HG03039 (cell line): ENCODE data around the gene ATP9B.
A peak's percentile ranks its signal among the peaks of the same experiment; 100 is the strongest.

Source experiments
- ATAC-seq: cut with Tn5 transposase; IDR thresholded peaks from one replicate; pipeline ENCODE4 v1.9.1; 2021; ENCODE audit warnings: mild to moderate bottlenecking, moderate library complexity; ENCODE audit not compliant: unreplicated experiment

The ATP9B gene

DNA sequence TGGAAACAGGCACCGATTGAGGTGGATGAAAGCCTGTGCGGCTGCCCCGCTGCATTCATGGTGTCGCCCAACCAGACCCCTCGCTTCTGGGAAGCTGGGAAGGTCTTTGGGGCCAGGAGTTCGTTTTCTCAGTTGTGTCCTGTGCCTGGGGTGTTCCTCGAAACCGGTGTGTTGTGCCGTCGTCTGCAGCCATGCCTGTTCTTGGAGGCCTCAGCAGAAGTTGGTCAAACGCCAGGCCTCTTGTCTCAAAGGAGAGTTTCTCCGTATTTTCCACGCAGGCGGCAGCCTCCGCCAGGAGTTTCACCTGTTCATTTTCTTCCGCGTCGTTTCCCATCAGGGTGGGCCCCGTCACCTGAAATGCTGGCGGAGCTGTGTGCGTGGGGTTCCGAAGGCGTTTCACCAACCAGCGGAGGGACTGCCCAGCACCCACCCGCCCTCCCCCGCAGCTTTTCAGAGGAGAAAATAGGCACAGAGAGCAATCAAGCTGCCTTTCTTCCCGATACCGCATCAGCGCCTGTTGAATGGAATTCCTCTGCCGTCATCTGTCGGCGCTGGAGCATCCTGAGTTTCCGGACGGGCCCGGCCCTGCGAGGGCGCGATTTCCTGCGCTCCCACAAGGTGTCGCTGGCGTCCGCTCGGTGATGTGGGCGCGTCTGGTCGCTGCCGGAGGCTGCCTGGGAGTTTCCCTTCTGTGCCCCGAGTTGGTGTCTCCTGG, 309.5 kb downstream of the ATP9B start:
- peak; percentile 58 for ATAC-seq

DNA sequence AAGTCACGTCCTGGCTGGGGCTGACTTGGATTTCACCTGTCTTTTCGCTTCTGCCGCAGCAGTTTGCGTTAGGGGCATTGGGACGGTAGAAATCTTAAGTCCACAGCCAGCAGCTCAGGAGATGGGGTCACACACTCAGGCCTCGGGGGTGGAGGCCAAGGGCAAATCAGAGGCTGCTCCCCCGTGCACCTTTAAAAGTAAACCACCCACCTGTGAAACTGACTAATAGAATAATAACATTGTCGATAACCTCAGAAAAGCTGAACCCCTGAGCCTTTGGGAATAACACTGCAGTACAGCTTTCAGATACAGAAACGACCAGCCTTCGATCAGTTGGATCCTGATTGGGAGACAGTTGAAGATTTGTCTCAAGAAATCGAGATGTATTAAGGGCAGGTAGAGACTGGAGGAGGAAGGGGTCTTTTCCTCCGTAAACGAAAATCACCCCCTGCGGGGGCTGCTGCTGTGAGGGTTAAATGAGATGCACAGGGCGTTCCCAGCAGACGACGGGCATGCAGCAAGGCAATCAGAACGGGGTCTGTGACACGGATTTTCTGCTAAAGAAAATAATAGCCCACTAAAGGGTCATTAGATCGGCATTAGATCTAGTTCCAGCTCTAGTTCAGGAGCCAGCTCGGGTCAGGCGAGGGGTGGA, 310.2 kb downstream of the ATP9B start:
- no peak for ATAC-seq

DNA sequence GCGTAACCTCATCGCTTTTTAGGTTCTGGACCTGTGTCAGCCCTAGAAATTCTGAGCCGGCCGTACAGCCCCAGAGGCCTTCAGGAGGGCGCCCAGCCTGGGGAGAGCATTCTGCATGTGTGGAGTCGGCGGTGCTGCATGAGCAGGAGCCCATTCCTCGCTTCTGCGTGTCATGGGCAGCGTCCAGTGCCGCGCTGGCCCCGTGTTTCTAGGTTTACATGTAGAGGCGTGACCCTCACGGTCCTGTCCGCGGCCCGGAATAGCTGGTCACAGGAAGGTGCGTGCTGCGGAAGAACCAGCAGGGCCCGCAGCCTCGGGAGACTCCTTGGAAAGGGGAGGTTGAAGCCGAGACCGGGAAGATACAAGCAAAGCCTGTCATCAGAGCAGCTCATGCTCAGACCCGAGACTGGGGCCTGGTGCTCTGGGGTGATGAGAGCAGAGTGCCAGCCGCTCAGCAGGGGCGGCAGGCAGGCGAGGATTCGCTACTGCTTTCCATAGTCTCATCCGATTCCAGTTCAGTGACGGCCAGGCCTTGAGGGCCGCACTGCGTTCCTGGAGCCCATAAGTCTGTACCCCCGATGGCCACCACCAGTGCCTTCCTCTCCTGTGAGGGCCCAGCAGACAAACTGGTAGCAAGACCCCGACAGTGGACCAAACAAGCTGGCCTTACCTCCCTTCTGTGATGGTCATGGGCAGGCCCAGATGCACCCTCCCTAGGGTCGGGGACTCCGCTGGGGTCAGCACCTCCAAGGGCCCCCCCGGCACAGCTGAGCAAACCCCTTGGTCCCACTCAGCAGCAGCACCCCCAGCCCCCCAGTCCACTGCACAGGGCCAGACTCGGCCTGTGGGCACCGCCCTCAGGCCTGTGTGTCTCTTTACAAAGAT, 311.0 kb downstream of the ATP9B start:
- ATAC-seq = no peak

DNA sequence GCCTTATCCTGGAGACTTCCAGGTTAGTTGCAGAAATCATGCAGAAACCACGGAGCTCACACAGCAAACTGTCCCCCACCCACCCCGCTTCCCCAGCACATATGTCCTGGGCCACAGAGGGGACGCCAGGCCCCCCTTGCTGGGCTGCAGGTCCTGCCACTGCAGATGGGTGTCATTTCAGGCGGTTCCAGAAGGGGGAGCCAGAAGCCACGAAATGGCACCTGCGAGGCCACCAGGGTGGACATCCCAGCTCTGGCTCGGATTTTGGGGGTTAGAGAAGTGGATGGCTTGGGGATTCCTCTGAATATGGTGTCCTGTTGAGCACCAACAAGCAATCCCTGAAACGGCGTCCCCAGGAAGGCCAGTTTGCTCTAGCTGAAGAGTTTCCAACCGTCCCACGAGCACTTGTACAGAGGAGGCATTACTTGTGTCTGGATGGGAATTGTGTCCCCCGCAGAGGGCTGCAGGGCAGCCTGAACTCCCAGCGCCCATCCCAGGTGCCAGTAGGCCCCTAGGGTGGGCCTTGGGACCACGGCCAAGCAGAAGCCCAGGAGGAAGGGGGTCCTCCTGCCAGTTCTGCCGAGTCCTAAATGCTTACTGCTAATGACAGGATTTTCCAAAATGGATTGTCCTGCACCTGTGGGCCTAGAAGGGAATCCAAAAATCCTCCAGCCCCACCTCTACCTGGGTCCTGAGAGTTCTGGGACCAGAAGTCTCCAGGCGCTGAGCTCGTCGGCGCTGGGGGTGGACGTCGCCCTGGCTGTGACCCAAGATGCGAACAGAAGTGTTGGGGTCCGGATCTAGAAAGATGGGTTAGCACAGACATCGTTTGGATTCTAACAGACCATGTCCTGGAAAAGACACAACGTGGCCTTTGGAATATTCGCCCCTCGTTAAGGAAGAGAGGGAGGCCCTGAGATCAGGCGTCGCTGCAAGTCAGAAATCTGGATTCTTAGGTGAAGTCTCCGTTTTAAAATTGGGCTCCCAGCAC, 311.9 kb downstream of the ATP9B start:
- no peak for ATAC-seq

DNA sequence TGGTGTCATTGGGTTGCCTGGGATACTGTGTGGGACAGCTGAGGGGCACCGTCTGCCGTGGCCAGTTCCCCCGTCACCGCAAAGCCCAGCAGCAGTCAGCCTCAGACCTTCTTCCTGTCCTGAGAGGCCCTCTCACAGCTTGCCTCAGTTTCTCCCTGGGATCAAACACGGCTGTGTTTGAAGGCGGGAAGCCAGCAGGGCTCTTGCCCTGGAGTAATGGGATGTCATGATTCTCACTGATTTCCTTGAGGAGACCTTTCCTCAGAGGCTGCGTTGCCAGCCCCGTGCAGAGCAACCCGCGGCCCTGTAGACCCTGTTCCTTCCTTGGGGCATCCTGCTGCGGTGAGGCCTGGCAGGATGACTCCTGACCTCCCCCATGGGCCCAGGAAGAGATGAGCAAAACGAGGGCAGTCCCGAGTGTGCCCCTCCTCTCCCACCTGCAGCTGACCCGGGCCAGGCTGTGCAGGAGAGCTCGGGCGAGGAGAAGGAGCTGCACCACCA, 312.7 kb downstream of the ATP9B start:
- no peak for ATAC-seq

DNA sequence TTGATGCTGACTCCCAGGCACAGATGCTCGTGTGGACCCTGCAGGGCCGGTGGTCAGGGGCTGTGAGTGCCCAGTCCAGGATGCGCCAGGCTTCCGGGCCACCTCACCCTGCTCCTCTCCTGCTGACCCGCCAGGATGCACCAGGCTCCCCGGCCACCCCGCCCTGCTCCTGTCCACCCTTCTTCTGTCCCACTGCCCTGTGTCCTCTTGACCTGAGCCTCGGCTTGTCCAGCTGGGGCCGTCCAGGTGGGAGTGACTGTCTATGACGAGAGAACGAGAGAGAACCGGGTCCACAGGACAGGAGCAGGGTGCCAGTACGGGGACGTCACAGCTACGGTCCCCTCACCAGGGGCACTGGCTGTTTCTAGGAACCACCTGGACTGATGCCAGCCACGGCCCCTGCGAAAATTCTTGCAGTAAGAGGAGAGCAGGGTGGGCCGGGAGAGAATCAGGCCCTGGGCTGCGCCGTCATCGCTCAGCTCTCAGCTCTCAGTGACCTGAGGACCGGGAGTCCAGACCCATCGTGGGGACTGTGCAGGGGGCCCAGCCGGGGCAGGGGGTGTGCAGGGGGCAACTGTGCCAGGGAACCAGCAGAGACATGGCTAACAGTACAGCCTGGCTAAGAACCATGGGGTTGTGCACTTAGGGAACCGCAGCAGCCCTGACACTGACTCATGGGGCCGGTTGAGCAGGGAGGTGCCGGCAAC, 313.6 kb downstream of the ATP9B start:
- no peak for ATAC-seq

DNA sequence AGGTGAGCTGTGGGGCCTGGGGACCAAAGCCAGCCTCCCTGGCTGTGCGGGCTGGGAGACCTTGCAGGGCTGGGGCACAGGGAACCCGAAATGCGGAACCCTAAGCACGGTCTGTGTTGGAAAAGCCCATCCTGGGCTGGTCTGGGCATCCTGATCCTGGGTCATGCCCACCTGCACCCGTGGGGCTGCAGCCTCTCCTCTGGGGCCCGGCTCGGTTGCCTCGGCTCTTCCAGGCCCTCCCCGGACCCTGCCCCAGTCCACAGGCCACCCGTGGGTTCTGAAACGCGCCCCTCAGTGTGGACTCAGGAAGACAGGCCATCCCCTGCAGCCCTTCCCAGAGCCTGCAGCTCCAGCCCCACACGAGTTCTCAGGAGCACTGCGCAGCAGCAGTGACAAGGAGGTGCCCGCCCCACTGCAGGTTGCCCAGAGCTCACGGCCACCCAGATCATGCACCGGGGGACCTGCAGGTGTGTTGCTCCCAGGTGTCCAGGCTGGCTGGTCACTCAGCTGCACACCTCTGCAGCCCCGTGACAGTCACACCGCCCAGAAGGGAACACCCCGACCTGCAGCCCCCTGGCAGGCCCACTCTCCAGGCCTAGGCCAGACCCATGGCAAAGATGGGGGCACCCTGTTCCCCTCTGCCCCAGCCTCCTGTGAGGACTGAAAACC, 314.3 kb downstream of the ATP9B start:
- no peak for ATAC-seq

DNA sequence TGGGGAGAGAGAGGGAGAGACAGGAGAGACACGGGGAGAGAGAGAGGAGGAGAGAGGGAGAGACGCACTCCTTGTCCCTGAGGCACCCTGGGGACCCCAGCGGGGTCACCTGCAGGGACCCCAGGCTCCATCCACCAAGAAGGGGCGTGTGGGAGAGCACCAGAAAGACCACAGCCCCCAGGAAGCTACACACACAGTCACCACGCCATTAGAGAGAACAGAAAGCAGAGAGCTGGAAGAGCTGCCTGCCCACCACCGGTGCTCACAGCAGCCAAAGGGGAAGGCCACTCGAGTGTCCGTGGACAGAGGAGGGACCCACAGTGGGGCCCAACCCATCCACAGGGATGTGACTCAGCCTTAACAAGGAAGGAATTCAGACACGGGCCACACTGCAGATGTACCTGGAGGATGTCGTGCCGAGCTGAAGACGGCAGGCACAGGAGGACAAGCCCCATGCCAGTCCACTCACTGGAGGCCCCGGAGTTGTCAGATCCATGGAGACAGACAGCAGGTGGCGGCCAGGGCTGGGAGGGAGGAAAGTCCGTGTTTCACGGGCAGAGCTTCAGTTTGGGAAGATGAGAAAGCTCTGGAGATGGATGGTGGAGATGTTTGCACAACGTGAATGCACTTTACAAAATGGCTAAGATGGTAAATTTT, 315.1 kb downstream of the ATP9B start:
- ATAC-seq = no peak

DNA sequence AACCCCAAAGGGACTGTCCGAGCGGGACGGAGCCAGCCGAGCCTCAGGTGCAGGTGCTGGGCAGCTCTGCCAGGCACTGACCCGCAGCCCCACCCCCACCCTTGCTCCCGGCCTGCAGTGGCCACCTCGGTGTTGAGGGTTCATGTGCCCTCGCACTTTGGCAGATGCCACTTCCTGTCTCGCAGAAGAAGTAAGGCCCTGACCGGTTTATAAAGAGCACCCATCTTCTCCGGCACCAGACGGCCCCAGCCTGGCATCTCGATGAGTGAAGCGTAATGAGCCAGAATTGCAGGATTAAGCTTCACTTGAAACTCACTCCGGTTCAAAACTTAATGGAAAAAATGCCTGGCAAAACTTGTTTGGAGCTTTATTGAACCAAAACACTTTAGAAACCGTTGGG, 315.6 kb downstream of the ATP9B start:
- no peak for ATAC-seq

DNA sequence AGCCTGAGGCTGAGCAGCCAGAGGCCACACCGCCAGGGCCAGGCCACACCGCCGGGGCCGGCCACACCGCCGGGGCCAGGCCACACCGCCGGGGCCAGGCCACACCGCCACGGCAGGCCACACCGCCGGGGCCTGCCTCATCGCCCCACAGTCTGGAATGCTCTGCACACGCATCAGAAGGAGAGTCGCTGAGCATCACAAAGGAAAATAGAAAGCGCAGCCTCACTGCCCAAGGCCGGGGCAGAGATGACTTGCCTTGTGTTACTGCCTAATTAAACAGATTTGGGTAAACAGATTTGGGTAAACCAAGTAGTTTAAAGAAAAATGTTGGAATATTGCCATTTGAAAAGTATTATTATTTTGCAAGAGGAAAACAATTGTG, 316.1 kb downstream of the ATP9B start:
- no peak for ATAC-seq

DNA sequence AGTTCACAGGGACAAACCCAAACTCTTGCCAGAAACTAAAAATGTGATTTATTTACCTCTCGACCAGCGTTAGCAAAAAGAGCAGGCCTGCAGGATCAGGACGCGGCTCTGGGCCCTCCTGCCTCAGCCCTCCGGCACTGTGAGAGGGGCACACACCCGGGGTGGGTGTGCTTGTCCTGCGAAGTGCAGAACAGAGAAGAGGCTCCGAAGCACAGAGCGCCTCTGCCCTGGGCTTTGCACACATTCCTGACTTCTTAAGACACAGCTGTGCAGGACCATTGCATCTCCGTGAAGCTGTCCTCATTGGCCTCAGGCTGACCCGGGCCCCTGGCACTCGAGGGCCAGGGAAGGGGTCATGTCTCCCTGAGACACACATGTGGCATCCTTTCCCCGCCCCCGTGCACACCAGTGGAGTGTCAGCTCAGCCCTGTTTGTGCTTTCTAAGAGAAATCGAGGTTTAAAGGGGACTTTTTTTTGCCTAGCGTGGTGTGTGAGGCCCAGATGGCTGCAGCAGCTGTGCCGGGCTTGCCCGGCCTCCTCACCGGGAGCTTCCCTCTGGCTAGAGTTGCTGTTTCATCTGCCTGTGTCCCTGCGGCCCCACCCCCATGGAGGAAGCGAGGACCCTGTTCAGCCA, 316.6 kb downstream of the ATP9B start:
- ATAC-seq = no peak

DNA sequence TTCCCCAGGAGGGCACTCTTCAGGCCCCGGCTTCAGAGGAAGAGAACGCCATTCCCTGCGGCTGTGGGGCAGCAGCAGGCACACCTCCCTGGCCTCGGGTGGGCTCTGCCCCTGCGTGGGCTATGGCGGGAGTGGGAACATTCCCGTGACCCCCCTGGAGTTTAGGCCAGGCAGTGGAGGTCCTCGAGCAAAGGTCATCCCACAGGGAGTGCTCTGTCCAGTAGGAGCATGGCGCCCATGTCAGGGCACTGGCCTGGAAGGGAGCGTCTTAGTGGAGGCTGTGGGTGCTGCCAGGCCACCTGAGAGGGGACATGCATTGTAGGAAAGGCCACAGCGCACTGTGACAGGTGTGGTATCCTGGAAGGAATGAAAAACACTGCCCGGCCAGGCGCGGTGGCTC, 317.4 kb downstream of the ATP9B start:
- ATAC-seq = no peak

DNA sequence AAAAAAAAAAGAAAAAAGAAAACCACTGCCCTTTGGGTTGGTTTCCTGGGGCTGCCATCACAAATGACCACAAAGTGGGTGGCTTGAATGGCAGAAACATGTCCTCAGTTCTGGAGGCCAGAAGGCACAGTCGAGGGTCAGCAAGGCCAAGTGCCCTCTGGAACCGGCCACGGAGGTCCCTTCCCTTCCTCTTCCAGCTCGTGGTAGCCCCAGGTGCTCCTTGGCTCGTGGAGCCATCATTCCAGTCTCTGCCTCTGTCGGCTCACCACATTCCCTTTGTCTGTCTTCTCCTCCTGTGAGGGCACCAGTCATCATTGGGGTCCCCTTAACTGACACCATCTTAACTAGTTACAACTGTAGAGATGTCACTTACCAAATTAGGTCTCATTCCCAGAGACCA, 318.0 kb downstream of the ATP9B start:
- no peak for ATAC-seq

DNA sequence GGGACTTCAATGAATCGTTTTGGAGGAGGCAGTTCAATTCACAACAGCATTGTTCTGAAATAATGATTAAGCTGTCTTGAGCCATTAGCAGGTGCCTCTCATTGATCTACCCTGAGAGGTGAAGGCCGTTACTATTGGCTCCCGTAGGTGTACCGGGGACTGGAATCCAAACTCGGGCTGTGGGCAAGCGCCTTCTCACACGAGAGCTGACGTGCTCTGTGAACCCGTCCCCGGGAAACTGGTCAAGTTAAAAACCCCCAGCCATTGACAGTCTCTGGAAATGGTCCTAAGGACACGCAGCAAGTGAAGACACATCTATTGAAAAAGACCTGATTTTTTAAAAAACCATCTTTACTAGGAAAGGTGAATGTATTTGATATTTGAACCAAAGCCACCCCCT, 318.4 kb downstream of the ATP9B start:
- ATAC-seq = no peak

DNA sequence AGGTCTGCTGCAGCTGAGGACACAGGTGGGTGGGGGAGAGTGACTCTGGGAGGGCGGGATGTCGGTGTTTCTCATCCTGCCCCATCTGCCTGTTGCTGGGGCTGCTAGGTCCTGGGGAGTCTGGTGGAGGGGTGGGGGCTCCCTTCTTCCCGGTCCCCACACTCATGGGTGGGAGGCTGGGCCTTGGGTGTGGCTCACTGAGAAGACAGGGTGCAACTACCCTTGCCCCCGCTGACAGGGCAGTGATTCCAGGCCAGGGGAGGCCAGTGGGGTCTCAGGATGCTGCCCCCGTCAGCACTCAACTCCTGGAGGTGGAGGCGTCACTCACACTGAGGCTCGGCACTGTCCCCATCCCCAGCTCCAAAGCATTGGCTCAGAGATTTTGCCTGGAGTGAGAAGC, 318.8 kb downstream of the ATP9B start:
- ATAC-seq = no peak

DNA sequence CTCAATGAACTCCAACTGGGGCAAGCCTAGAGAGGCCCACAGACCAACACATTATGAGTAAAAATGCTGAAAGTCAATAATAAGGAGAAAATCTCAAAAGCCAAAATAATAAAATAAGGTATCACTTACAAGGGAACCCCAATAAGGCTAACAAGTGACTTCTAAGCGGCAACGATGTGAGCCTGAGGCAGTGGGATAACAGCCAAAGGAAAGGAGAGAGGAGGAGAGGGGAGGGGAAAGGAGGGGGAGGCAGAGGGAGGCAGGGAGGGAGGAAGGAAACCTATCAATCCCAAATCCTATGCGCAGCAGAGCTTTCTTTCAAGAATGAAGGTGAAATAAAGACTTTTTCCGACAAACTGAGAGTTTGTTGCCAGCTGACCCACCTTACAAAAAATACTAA, 320.5 kb downstream of the ATP9B start:
- no peak for ATAC-seq

DNA sequence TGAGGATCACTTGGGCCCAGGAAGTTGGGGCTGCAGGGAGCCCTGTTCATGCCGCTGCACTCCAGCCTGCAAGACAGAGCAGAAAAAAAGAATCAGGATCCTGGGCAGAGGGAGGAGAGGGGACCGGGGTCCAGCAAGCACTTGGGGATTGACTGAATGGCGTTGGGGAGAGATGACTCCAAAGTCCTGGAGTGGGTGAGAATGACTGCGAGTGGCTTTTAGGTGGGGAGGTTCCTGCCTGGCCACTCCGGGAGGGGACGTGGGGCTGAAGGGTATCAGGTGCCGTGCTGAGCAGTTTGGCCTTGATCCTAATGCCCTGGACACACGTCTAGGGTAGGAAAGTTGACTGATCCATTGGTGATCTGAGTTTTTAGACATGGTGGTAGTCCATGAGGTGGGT, 323.0 kb downstream of the ATP9B start:
- ATAC-seq = no peak

DNA sequence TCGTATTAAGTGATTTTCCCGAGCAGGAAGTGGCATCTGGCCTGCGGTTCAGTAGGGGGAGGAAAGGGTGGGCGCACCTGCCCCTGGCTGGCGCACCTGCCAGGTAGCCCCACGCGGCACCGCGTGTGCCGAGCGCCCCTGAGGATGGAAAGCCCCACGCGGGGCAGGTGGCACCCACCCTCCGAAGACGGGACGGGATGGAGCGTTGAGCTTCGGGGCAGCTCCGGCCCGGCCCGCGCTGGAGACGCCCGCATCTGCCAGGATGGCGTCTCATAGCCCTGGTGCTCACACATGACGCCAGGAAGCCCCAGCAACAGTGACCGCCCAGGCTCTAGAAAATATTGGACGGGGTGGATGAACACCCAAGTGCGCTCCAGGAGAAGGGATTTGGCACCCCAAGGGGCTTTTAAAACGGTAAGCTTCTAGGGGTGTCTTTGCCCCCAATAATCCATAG, 324.0 kb downstream of the ATP9B start:
- ATAC-seq = no peak
